Kasumi-1 (cell line): ENCODE measurements around the gene CHGA.

Experiments
- DNase-seq, 2 experiments: peaks; one replicate each; lab custom pipeline; 2025; lab: John Stamatoyannopoulos, UW

CHGA gene

DNA sequence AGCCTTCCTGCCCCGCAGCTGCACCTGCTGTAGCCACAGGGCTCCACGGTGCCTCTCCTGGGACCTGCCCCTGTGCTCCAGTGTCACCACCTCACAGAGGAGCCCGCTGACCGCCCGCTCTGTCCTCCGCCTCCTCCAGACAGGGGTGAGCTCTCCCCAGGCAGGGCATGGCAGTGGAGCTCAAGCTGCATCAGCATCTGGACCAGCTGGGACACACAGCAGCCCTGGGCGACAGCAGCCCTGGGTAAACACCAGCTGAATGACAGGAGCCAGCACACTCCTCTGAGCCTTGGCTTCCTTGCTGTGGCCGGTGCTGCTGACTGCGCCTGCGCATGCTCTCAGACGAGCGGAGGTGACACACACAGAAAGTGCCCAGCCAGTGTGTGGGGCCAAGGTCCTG lies 22.0 kb downstream of the CHGA start:
- DNase-seq, result no peak

DNA sequence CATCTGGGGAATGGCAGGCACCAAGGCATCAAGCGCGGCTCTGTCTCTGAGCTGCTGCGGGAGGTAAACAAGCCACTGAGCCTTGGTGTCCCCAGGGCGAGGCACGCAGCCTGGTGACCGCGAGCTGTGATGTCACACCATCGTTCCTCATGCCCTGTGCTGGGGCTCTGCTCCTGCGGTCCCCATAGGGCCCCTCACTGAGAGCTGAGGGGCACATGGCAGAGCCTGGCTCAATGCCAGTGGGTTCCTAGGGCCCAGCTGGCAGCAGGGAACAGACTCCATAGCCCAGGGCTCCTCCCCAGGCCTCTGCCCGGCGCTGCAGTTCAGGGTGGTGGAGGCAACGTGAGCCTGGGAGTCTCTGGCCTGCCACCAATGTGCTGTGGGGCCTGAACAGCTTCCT lies 22.6 kb downstream of the CHGA start:
- DNase-seq, result no peak

DNA sequence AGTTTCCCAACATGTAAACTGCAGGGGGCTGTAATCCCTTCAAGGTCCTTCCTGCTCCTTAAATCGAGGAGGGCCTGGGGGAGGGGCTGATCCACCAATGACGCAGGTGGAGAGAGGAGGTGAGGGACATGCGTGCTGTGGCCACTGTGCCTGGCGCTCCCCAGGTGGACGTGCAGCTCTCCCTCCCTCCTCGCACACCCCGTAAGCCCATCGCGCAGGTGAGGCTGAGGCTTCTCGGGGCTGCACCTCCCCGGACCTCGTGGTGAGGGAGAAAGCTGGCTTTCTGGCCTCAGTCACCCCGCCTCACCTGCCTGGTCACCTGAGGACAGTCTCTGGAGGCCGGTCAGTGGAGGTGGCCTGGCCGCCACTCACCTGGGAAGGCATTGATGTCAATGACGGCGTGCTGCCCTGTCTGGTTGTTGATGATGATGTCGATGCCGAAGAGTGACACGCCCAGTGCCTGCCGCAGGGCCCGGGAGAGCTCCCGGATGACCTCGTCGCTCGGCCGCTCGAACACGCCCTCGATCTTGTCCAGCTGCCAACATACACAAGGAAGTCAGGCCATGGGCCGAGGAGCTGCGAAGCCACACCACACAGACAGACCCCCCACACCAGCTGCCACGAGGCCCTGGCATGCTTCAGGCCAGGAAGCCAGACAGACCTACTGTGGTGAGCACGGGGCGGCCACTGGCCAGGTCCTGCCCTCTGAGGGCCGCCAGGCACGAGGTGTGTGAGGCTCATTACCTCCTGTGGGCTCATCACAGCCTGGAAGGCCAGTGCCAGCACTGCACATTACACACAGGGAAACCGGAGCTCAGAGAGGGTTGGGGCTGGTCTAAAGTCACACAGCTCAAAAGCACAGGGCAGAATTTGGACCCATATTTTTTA lies 23.3 kb downstream of the CHGA start:
- DNase-seq, result no peak

DNA sequence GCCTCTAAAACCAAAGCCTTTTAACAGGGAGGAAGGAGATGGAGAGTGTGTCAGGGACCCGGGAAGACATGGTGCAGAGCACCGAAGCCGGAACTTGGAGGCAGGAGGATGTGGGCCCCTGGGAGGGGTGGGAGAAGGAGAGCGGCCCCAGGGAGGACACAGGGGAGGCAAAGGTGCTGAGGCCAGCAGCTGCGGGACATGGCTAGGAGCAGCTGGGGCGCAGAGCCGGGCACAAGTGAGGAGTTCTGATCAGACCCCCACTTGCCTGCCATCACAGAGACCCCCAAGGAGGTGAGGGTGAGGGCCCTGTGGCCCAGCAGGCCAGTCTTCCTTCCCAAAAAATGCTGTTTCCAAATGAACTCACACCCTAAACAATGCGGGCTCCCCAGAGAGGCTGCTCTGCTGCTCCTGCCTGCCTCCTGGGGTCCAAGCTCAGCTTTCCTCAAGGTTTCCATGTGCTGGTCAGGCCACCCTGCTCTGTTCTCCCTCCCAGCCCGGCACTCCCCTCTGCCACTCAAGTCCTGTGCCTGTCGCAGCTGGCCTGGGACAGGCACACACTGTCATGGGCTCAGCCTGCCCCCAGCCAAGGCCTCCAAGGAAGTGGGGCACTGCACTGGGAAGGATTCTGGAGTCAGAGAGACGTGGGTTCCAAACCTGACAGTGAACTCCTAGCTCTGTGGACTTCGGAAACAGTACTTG lies 24.0 kb downstream of the CHGA start:
- no peak for DNase-seq

DNA sequence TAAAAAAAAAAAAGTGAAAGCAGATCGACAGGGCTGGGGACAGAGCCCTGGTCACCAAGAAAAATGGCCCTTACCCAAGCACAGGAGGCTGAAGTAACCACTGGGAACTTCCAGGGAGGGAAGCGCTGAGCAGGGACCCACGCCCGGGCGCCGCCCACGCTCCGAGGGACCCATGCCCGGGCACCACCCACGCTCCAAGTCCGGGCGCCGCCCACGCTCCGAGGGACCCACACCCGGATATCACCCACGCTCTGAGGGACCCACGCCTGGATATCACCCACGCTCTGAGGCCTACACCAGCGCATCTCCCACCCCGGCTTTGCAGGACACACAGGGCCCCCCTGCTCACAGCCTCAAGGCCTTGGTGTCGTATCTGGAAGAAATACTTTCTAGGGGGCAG lies 25.7 kb downstream of the CHGA start:
- no peak for DNase-seq

DNA sequence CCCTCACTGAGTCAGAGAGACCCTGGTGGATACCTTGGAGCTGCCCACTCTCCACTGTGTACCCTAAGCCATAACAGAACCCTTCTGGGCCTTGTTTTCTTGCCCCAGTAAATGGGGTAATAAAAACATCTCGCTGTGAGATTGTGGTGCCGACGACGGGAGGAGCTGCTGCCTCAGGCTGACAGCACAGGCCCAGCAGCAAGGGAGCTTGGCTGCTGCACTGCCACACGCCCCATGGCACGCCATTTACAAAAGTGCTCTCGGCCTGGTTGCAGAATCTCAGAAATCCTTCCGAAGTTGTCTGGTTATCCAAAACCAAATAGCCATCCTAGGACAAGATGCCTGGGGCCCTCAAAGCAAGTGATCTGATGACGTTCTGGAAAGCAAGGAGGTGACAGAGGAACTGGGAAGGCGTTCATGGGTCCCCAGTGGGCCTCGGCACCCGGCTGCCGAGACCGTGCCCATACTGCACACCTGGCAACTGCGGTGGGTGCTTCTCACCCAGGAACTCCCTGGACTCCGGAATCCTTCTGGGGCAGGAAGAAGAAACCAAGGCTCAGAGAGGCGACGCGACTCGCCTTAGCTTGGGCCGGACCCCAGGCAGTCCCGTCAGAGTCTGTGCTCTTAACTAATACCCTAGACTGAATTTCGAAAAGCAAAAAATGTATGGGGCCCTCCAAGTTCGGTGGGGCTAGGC lies 26.7 kb downstream of the CHGA start:
- no peak for DNase-seq

DNA sequence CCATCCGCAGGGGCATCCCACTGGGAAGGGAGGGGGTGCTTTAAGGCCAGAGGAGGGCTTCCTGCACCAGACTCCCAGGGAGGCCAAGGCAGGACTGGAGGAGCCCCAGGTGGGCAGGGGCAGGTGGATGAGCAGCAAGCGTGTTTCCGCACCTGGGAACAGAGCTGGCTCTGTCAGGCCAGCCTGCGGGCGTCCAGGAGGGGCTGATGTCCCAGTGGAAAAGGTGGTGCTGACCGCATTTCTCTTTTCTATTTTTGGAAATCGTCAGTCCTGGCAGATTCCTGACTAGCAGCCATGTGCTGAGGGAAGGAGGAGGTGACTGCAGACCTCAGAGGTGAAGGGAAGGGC lies 27.2 kb downstream of the CHGA start:
- DNase-seq, result no peak

DNA sequence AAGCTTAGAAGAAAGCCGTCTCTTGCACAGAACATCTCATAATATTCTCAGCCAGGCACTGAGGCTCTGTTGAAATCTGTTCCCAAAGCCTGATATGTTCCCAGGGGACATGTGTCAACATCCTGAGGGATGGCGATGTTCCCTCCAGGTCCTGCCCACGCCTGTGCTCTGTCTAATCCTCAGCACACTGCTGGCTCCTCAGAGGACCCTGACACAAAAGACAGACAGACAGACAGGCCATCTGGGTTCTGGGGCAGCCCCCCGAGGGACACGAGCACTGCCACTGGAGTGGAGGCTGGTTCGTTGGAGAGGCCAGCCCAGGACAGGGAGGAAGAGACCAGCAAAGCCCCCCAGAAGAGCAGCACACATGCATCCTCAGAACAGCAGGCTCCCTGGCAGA lies 27.8 kb downstream of the CHGA start:
- no peak for DNase-seq

DNA sequence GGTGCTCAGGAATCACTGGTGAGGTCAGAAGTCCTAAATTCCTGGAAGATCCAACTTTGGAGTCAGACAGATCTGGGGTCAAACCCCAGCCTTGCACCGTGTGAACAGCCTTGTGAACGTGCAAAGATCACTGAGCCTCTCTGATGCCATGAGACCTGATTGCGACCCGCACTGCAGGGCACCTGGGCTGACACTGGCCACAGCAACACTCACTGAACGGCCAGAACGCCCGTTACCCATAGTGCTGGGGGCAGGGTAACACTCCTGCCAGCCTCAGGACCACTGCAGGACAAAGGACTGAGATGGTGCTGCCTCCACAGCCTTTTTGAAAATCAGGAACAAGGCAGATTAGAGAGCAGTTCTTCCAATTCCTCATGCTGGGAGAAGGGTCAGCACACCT lies 28.3 kb downstream of the CHGA start:
- no peak for DNase-seq

DNA sequence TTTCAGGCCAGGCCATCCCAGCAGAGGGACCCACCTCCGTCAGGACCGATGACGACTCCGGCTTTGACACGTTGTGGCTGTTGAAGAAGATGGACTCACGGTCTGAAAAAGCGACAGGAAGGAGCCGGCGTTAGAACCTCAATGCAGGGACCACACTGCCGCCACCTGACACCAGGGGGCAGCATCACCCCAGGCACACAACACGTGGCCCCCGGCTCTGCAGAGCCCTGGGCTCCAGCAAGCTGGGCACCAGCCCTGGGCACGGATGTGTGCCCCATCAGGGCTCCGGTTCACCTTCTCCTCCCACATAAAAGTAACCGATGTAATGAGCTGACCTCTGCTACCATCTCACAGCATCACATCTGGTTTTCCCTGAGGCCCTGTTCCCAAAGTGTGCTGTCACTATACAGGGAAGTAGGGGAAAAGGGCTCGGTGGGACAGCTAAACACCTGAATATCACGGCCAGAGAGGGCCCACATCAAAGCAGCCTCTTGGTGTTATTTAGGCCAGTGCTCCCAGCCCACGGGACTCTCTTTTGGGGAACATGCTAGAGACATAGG lies 29.0 kb downstream of the CHGA start:
- DNase-seq, result peak; percentile 66 to 67

DNA sequence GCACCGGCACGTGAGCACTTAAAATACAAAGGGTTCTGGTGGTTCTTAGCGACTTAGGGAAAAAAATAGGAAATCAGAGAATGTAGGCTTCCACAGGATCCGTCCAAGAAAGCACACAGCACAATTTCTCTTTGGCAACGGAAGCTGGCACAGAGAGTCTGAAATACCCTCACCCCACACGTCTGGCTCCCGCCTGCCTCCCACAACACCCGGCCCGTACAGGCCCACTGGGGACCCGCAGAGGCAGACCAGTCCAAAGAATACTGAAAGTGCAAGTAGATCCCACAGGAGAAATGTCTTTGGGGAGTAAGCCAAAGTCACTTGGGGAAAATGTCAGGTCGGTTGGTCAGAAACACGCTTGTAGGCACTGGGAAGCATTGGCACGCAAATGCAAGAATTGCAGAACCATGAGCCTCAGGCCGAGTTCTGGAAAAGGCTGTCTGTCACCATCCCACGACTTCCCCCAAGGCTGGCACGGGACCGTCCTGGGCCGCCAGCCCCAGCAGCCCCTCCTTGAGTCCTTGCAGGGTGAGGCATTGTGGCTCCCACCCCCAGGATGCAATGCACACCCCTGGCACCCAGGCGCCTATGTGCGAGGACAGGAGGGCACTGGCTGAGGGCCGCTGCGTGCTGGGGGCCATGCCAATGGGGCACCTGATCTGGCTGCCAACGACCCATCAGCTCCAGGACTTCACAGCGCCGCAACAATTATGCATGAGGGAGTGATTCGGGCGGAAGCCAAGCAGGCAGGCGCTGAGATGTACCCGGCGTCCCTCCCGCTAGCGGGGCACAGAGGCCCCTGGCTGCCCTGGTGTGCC lies 29.7 kb downstream of the CHGA start:
- no peak for DNase-seq

DNA sequence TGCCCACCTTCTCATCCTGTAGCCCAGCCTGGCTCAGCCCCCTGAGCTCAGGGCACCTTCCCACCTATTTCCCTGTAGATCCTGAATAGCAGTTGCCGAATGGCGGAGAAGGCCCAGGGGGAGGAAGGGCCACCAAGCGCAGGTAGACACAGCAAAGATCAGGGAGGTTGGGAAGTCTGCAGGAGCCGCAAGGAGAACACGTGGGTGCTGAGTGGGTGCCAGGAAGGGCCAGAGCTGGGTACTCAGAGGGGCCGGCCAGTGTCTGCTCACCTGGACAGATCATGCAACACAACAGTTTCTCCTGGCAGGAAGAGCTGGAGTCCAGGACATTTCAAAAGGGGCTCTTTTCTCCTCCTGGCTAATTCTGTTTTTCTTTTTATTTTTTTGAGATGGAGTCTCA lies 30.6 kb downstream of the CHGA start:
- DNase-seq, result no peak

DNA sequence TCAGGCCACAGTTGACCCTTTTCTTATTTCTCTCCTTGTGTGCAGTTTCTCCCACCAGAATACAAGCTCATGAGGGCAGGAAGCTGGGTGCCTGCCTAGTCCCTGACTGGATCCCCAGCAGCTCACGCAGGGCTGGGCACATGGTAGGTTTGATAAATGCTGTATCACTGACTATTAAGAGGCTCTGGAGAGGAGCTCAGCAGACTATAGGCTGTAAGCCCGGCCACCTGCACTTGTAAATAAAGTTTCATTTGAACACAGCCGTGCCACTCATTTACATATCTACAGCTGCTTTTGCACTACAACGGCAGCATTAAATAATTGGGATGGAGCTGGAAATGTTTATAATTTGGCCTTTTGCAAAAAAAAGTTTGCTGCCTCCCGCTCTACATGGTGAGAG lies 32.0 kb downstream of the CHGA start:
- DNase-seq, result no peak

DNA sequence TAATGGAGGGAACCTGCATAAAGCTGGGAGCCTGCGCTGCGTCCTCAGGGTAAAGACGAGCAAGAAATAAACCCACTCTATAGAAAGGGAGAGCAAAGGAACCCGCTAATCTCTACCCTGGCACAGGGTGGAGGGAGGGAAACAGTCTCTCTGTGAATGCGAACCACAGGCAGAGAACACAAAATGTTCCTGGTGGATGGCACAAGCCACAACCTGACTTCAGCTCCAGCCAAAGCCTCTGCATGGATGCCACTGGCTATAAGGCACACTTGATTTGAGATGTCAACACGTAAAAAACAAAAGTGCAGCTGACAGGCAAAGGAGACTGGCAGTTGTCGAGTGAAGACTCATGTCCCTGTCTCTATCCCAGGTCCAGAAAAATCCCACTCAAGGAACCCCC lies 32.4 kb downstream of the CHGA start:
- no peak for DNase-seq

DNA sequence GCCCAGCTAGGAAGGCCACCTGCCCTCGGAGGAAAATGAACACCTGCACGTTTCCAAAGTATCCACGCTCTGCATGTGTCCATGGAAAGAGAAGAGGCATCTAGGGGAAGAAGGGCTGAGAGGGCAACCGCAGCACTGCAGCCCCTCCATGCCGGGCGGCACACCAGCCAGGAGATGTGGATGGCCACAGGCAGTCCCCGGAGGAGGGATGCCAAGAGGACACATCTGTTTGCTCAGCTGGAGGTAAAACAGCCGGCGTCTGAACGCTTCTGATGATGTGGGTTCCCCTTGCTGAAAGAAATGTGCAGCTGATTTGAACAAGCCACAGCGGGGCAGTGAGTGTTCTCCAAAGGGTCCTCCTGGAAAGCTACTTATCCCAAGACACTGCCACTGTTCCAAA lies 34.0 kb downstream of the CHGA start:
- DNase-seq, result no peak

DNA sequence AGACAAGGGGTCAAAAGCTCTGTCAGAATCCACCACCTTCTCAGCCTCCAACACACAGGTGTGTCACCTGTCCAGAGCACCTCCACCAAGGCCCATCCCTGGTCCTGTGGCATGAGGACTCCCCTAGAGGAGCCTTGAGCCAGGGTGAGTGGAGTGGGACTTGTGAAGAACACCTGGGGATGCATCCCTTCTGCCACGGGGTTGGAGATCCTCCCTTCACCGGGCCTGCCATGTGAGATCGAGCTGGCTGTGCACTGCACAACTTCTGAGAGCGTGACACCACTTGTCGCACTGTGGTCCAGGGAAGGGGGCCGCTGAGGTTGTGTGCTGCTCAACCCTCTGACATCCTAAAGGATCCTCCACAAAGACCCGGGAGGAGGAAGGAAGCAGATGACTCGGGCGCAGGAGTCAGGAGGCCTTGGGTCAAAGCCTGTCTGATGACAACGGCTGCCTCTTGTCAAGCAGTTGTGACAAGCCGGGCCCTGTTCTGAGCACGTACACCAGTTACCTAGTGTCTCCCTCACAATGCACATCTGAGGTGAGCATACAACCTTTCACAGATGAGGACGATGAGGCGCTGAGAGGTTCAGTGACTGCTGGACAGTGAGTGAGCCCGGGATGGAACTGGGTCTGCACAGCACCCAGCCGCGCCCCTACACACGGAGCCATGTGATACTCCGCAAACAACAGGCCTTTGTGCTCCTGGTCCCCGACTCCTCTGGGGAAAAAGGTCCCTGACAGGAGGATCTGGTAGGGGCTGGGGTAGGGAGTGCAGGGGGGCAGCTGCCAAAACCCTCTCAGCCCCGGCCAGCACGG lies 35.6 kb downstream of the CHGA start:
- no peak for DNase-seq

DNA sequence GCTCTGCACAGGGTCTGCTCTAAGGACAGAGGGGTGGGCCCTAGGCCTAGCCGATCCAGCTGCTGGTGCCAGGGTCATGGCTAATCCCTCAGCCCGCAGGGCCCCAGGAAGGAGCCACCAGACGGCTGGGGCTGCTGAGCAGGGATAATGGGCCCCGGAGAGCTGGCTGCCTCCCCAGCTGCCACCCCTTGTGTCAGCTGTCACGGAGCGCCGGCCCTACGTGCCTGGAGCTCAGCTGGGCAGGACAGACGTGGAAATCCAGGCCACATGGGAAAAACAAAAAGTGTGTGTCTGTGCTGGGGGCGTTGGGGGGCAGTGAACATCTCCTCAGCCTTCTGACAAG lies 36.2 kb downstream of the CHGA start:
- DNase-seq, result no peak

DNA sequence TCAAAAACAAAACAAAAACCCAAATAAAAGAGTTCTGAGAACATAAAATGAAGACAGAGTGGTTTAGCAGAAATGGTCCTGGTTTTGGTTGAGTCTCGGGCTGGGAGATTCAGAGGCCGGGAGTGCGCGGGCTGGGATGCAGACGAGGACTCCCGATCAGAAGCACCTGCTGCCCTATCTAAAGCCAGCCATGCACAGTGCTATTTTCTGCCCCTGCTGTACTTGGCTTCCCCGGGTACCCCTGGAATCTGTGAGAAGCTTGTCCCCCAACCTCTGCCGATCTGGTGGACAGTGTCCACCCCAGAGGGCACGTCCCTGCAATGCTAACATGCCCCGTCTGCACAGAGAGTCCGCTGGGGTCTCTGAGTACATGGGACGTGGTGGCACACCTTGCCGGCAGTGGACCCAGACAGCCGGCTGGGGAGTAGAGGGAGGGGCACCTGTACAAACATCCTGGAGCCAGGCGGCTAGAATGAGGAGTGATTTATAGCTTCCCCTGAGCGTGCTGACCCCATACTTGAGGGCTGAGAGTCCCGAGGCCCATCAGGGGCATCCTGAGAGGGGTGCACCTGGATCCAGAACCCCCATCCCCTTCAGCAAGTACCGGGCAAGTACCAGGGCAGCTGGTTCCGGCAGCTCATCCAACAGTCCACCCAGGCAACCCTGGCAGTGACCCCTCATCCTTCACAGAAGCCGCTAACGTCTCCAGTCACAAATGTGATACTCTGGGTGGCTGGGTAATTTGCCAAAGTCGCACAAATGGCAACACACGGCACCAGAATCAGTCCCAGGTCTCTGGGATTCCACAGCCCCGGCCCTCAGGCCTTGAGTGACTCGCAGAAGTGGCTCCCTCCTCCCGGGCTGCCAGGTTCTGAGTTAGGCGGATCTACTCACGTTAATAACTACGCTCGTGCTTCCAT lies 37.1 kb downstream of the CHGA start:
- no peak for DNase-seq

DNA sequence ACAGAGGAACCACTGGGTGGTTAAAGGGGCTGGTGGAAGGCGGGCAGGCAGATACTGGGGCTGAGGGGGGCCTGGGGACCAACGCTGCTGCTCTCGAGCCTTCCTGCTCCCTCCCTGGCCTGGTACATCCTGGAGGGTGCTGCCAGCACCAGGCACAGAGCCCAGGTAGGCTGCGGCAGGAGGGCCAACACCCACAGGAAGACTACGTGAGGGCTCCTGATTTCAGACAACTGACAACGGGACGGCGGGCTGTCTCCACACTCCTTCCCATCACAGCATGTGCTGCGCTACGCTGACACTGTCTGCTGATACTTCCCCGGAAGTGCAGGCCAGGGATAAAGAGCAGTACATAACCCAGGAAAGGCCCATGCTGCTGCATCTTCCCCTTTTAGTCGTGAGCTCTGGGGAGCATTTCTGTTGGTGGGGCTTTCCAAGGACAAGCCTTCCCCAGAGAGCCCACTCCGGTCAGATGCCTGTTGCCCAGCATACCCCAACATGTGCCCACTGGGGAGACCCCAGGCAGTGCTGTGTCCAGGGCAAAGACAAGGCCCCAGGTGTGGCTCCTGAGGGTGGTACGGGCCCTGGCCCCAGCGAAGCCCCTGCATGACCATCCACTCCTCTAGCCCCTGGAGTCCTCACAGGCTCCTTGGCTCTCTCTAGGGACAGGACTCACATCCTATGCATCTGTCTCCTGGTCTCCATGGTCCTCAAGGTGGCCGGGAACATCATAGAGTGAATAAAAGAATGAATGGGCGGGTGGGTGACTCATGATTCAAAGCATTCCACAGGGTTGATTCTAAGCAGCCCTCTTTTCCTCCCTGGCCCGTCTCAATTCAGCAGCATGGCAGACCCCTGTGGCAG lies 38.0 kb downstream of the CHGA start:
- no peak for DNase-seq
